HG02678 (cell line): ENCODE measurements around the gene TMEM50A.
"Not testable (repeated sequence)": the region's sequence is repeated elsewhere in the genome, so short reads cannot be mapped to it uniquely, and the experiment has no call there.

Experiments used
- ATAC-seq: cut with Tn5 transposase; IDR thresholded peaks from one replicate; pipeline ENCODE4 v1.9.1; 2021; ENCODE audit warnings: mild to moderate bottlenecking, moderate library complexity; ENCODE audit not compliant: unreplicated experiment

Gene TMEM50A

GRCh38 chr1:25338188-25338981, at the start of gene TMEM50A:
Gene TMEM50A (plus strand): TSS chr1:25338334. CDS start chr1:25340487, 2,153 bp downstream.
- peak; percentile 69 for ATAC-seq

GRCh38 chr1:25288573-25289101, 49.5 kb upstream of the TMEM50A start:
- not testable (repeated sequence) for ATAC-seq

- ATAC-seq = not testable (repeated sequence)
These were observed 48.1 kb upstream of the TMEM50A start for GRCh38 chr1:25290043-25290442.

- ATAC-seq = not testable (repeated sequence)
These were observed 44.7 kb upstream of the TMEM50A start for GRCh38 chr1:25293426-25293825.

- ATAC-seq = not testable (repeated sequence)
These were observed 43.0 kb upstream of the TMEM50A start for GRCh38 chr1:25294889-25295826.

GRCh38 chr1:25296501-25296900, 41.6 kb upstream of the TMEM50A start:
- ATAC-seq = not testable (repeated sequence)

- not testable (repeated sequence) for ATAC-seq
These were observed 37.4 kb upstream of the TMEM50A start for GRCh38 chr1:25300729-25301128.

- not testable (repeated sequence) for ATAC-seq
These were observed 35.8 kb upstream of the TMEM50A start for GRCh38 chr1:25302330-25302729.

- not testable (repeated sequence) for ATAC-seq
These were observed 33.2 kb upstream of the TMEM50A start for GRCh38 chr1:25304936-25305335.

GRCh38 chr1:25308168-25308567, 30.0 kb upstream of the TMEM50A start:
- not testable (repeated sequence) for ATAC-seq

- ATAC-seq = not testable (repeated sequence)
These were observed 29.0 kb upstream of the TMEM50A start for GRCh38 chr1:25309085-25309484.

- ATAC-seq = not testable (repeated sequence)
These were observed 28.6 kb upstream of the TMEM50A start for GRCh38 chr1:25309486-25309885.

GRCh38 chr1:25312806-25313470, 25.2 kb upstream of the TMEM50A start:
- not testable (repeated sequence) for ATAC-seq

GRCh38 chr1:25320314-25320938, 17.7 kb upstream of the TMEM50A start:
- not testable (repeated sequence) for ATAC-seq

- ATAC-seq = not testable (repeated sequence)
These were observed 16.0 kb upstream of the TMEM50A start for GRCh38 chr1:25322127-25322526.

- ATAC-seq = not testable (repeated sequence)
These were observed 13.7 kb upstream of the TMEM50A start for GRCh38 chr1:25324407-25324806.

- not testable (repeated sequence) for ATAC-seq
These were observed 10.0 kb upstream of the TMEM50A start for GRCh38 chr1:25327864-25328790.

GRCh38 chr1:25328791-25329185, 9.3 kb upstream of the TMEM50A start:
- not testable (repeated sequence) for ATAC-seq

- ATAC-seq = not testable (repeated sequence)
These were observed 8.8 kb upstream of the TMEM50A start for GRCh38 chr1:25329336-25329735.
